Kidney epithelial cell (primary cell): ENCODE results near the gene UMAD1. TPM values are rescaled to one million over a fixed set of nuclear protein-coding genes. Genes with fewer than 3 reads are reported as not detected.
A peak's percentile ranks its signal among the peaks of the same experiment; 100 is the strongest.

Experiments used
- DNase-seq: peaks from one replicate; pipeline ENCODE4 v3.0.0-alpha.2; 2010; ENCODE audit warnings: low read depth
- H3K27me3 ChIP-seq: 2 replicates; pipeline ENCODE4 v1.6.0; 2011; ENCODE audit warnings: low read length; ENCODE audit not compliant: control insufficient read depth, insufficient read depth
- H3K36me3 ChIP-seq: 2 replicates; pipeline ENCODE4 v1.5.1; 2011; ENCODE audit warnings: low read length; ENCODE audit not compliant: control insufficient read depth, insufficient read depth
- H3K4me3 ChIP-seq: 2 replicates; pipeline ENCODE4 v1.5.1; 2011; ENCODE audit warnings: low read depth, mild to moderate bottlenecking, control low read depth, low read length
- CTCF ChIP-seq: IDR thresholded peaks from 2 replicates; pipeline ENCODE4 v1.5.1; 2011; ENCODE audit warnings: mild to moderate bottlenecking, moderate library complexity, low read length, control low read depth, inconsistent platforms; ENCODE audit not compliant: insufficient read depth, poor library complexity, severe bottlenecking
- total RNA-seq: library from RNA; depleted of rRNA; stranded (reverse); fragments of >200 nt; gene quantifications from 2 replicates; pipeline ENCODE4 v1.2.3, GENCODE V29; 2015

Gene UMAD1
- total RNA-seq, 1 donor from 2014 or later = 10.7 TPM

GRCh38 chr7:7681191-7681935, 40.8 kb downstream of the UMAD1 start:
- peak; percentile 26 for DNase-seq
- no peak overlapping the region for H3K4me3 ChIP-seq
- no peaks in the 10 kb centered on the region for H3K36me3 ChIP-seq
- H3K27me3 ChIP-seq = no peaks in the 10 kb centered on the region
- TF ChIP-seq CTCF = peak; percentile 57

GRCh38 chr7:7681936-7682329, 41.4 kb downstream of the UMAD1 start:
- no peak for DNase-seq
- H3K4me3 ChIP-seq = no peak overlapping the region
- TF ChIP-seq CTCF = no peak
- no peaks in the 10 kb centered on the region for H3K27me3 ChIP-seq
- H3K36me3 ChIP-seq = no peaks in the 10 kb centered on the region

GRCh38 chr7:7682861-7683260, 42.3 kb downstream of the UMAD1 start:
- Histone ChIP-seq H3K27me3 (no peaks in the 10 kb centered on the region), H3K36me3 (no peaks in the 10 kb centered on the region), H3K4me3 (no peak overlapping the region)
- no peak for DNase-seq
- no peak for TF ChIP-seq CTCF

GRCh38 chr7:7686811-7687508, 46.4 kb downstream of the UMAD1 start:
- H3K27me3 ChIP-seq = no peaks in the 10 kb centered on the region
- no peak for TF ChIP-seq CTCF
- H3K36me3 ChIP-seq = no peaks in the 10 kb centered on the region
- DNase-seq = no peak
- H3K4me3 ChIP-seq = no peak overlapping the region

GRCh38 chr7:7687800-7688199, 47.2 kb downstream of the UMAD1 start:
- no peak for DNase-seq
- Histone ChIP-seq H3K36me3 (no peaks in the 10 kb centered on the region), H3K4me3 (no peak overlapping the region), H3K27me3 (no peaks in the 10 kb centered on the region)
- no peak for TF ChIP-seq CTCF
